Endothelial cell of umbilical vein (primary cell): ENCODE results near the gene CRYBA4. TPM values are rescaled to one million over a fixed set of nuclear protein-coding genes. Genes with fewer than 3 reads are reported as not detected.

Experiments
- BruUV-seq: library from RNA; stranded (reverse); fragments of 400-500 nt; replicated peaks from 2 replicates; lab custom pipeline; 2021; lab: Mats Ljungman, UMichigan
- CTCF ChIA-PET: fragments of 300-600, 350-600 bp; sonication (Branson Sonifier 250); formaldehyde crosslinking; loops from one replicate; lab custom pipeline; 2021; ENCODE audit warnings: antibody characterized with exemption, inconsistent platforms; lab: Charles Lee
- POLR2A ChIA-PET: fragments of 300-600, 350-600 bp; sonication (Branson Sonifier 250); formaldehyde crosslinking; loops from one replicate; lab custom pipeline; 2021; ENCODE audit warnings: antibody characterized with exemption, inconsistent platforms; lab: Charles Lee
- DNase-seq: peaks from one replicate; pipeline ENCODE4 v3.0.0-alpha.2; 2011; ENCODE audit warnings: low read depth, low spot score
- FAIRE-seq: peaks from 2 replicates; lab custom pipeline; 2011; peaks lifted over from hg19 to GRCh38; lab: Jason Lieb, UNC
- H2AFZ ChIP-seq: 2 replicates; pipeline ENCODE4 v1.6.0; 2012; ENCODE audit warnings: low read depth, low read length, control low read depth, inconsistent platforms
- H3K27ac ChIP-seq: 2 replicates; pipeline ENCODE4 v1.5.1; 2011; ENCODE audit warnings: low read depth, mild to moderate bottlenecking, control low read depth, low read length, moderate library complexity; ENCODE audit not compliant: insufficient read depth
- H3K27me3 ChIP-seq, 2 experiments: 2 replicates each; pipeline versions ENCODE4 v1.6.0 to v1.6.1; 2011; ENCODE audit warnings: low read length in 2 of 2, mixed read lengths in 1 of 2; ENCODE audit not compliant: control insufficient read depth in 2 of 2, insufficient read depth in 2 of 2
- H3K36me3 ChIP-seq, 2 experiments: 2 replicates in 1 of 2; 3 replicates in 1 of 2; pipeline ENCODE4 v1.5.1; 2011; ENCODE audit warnings: low read length in 2 of 2, mild to moderate bottlenecking in 1 of 2, moderate library complexity in 1 of 2; ENCODE audit not compliant: control insufficient read depth in 2 of 2, insufficient read depth in 2 of 2; ENCODE audit errors: extremely low read depth in 1 of 2
- H3K4me1 ChIP-seq: 3 replicates; pipeline ENCODE4 v1.5.1; 2011; ENCODE audit warnings: mild to moderate bottlenecking, low read length; ENCODE audit not compliant: control insufficient read depth, insufficient read depth; ENCODE audit errors: extremely low read depth
- H3K4me2 ChIP-seq: 2 replicates; pipeline ENCODE4 v1.6.1; 2011; ENCODE audit warnings: low read length, control low read depth, mixed read lengths; ENCODE audit not compliant: insufficient read depth
- H3K4me3 ChIP-seq, 3 experiments: fragments of 200-600 bp in 1 of 3; sonication (generic), shearing (Covaris generic) in 1 of 3; replicated peaks in 1 of 3; 2 replicates each; pipeline ENCODE4 v1.5.1; 2011 to 2016; ENCODE audit warnings: control low read depth in 3 of 3, low read length in 3 of 3, mild to moderate bottlenecking in 2 of 3, inconsistent platforms in 1 of 3, low read depth in 1 of 3, moderate library complexity in 1 of 3; ENCODE audit not compliant: insufficient read depth in 1 of 3
- H3K79me2 ChIP-seq: 2 replicates; pipeline ENCODE4 v1.6.0; 2012; ENCODE audit warnings: low read length, inconsistent platforms; ENCODE audit not compliant: control insufficient read depth, insufficient read depth
- H3K9ac ChIP-seq: replicated peaks from 2 replicates; pipeline ENCODE3; 2011; ENCODE audit warnings: low read length, control low read depth; ENCODE audit not compliant: insufficient read depth; ENCODE audit errors: extremely low read depth
- H3K9me1 ChIP-seq: replicated peaks from 3 replicates; pipeline ENCODE4 v1.6.0; 2011; ENCODE audit warnings: mild to moderate bottlenecking, low read length; ENCODE audit not compliant: control insufficient read depth, insufficient read depth; ENCODE audit errors: extremely low read depth
- H3K9me3 ChIP-seq: replicated peaks from 2 replicates; pipeline ENCODE4 v1.5.1; 2012; ENCODE audit warnings: low read length, inconsistent platforms; ENCODE audit not compliant: control insufficient read depth, insufficient read depth
- H4K20me1 ChIP-seq: replicated peaks from 2 replicates; pipeline ENCODE3; 2011; ENCODE audit warnings: mild to moderate bottlenecking, low read length; ENCODE audit not compliant: control insufficient read depth, insufficient read depth; ENCODE audit errors: extremely low read depth
- CTCF ChIP-seq, 2 donors: IDR thresholded peaks; 1 replicate in 1 of 2; 2 replicates in 1 of 2; pipeline ENCODE4 v1.5.1; 2011; ENCODE audit warnings: low read length in 2 of 2, mild to moderate bottlenecking in 2 of 2, moderate library complexity in 2 of 2, control low read depth in 1 of 2, inconsistent platforms in 1 of 2, low read depth in 1 of 2; ENCODE audit not compliant: insufficient read depth in 1 of 2; ENCODE audit errors: extremely low read depth in 1 of 2
- EZH2 ChIP-seq: IDR thresholded peaks from 2 replicates; pipeline ENCODE4 v1.6.1; 2012; ENCODE audit warnings: borderline replicate concordance, low read depth, mild to moderate bottlenecking, moderate library complexity, low read length, inconsistent platforms; ENCODE audit not compliant: severe bottlenecking
- FOS ChIP-seq: IDR thresholded peaks from 2 replicates; pipeline ENCODE4 v1.6.1; 2011; ENCODE audit warnings: mild to moderate bottlenecking, low read length, moderate library complexity, borderline replicate concordance; ENCODE audit not compliant: insufficient read depth
- GATA2 ChIP-seq: IDR thresholded peaks from 2 replicates; pipeline ENCODE4 v1.7.0; 2011; ENCODE audit warnings: low read depth, mild to moderate bottlenecking, moderate library complexity, mixed read lengths, low read length; ENCODE audit not compliant: insufficient read length, insufficient read depth
- JUN ChIP-seq: IDR thresholded peaks from 2 replicates; pipeline ENCODE4 v1.6.1; 2011; ENCODE audit warnings: borderline replicate concordance, low read depth; ENCODE audit not compliant: insufficient read length, insufficient read depth
- MYC ChIP-seq: IDR thresholded peaks from one replicate; pipeline ENCODE4 v1.6.1; 2011; ENCODE audit warnings: mild to moderate bottlenecking, low read depth, low read length
- POLR2A ChIP-seq: IDR thresholded peaks from 2 replicates; pipeline ENCODE4 v1.6.1; 2012; ENCODE audit warnings: low read depth, mild to moderate bottlenecking, control low read depth, low read length
- POLR2AphosphoS5 ChIP-seq: IDR thresholded peaks from 2 replicates; pipeline ENCODE4 v1.6.1; 2012; ENCODE audit warnings: low read depth, mild to moderate bottlenecking, control low read depth, low read length, moderate library complexity; ENCODE audit not compliant: insufficient read depth
- dilution Hi-C: fragments of 300-500 bp; cut with MboI; formaldehyde crosslinking; loops from one replicate; pipeline ENCODE4 v1.15.0; 2019; ENCODE audit warnings: low sequenced_read_pairs; ENCODE audit not compliant: extremely low pct_ligation_motif_present
- intact Hi-C: fragments of 100-400 bp; cut with micrococcal nuclease; formaldehyde crosslinking; loops from one replicate; pipeline ENCODE4 v1.10.0; 2022
- polyA plus RNA-seq, 4 experiments: library from polyadenylated mRNA; depleted of rRNA in 3 of 4; stranded (reverse) in 3 of 4; unstranded in 1 of 4; fragments of >200 nt; gene quantifications; 2 replicates each; pipeline versions ENCODE4 v1.2.1 to v1.2.3, GENCODE V29; 2011 to 2012; ENCODE audit warnings: missing spikeins in 1 of 4
- total RNA-seq: library from RNA; stranded (reverse); gene quantifications from 2 replicates; pipeline ENCODE4 v1.2.3, GENCODE V29; 2021
- TF ChIP-seq, protein P1 (sequence below): IDR thresholded peaks from 2 replicates; pipeline ENCODE4 v1.6.1; 2011; ENCODE audit not compliant: insufficient read depth, insufficient read length

CRYBA4 gene
- total and polyA plus RNA-seq, 2 donors (not counting 3 experiments of a cell fraction or from before 2014, with no cell fraction given), result not detected

DNA sequence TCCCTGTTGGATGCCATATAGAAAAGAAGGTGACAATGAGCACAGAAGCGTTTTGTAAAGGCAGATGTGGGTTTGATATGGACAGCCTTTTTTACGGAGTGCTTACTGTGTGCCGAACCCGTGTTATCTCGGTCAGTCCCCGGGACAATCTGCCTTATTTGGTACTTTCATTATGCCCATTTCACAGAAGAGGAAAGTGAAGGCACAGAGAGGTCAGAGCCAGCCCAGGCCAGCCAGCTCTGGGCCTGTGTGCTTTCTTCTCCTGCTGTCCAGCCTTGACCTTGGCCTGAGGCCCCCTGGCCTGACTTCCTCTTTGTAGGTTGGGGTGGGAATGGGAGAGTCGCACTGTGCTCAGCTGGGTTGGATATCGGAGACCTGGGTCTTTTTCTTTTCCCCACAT lies 3.3 kb upstream of the CRYBA4 start:
- ChIA-PET POLR2A (no interaction called here), CTCF (interaction anchor here (0.5 kb wide), 1 partner anchor 11 kb away, joined by 4 read pairs; no protein-coding TSS in a partner anchor)
- Histone ChIP-seq H3K4me1 (no peaks in the 10 kb centered on the region), H3K36me3 (no peaks in the 10 kb centered on the region), H3K4me2 (no peak overlapping the region), H3K4me3 (no peak overlapping the region), H4K20me1 (no peaks in the 10 kb centered on the region), H3K9me3 (no peaks in the 10 kb centered on the region), H3K9me1 (no peaks in the 10 kb centered on the region), H3K9ac (no peak overlapping the region), H2AFZ (no peak overlapping the region), H3K79me2 (no peaks in the 10 kb centered on the region), H3K27ac (no peak overlapping the region), H3K27me3 (peaks cover 3 to 8% of the 10 kb centered on the region in 2 experiments)
- FAIRE-seq, result no peak
- dilution Hi-C loops, result no loop called here
- BruUV-seq, result no TSS peak
- DNase-seq, result no peak
- intact Hi-C loops, result no loop called here
- TF ChIP-seq GATA2 (no peak), POLR2A (no peak), JUN (no peak), EZH2 (no peak), FOS (no peak), POLR2AphosphoS5 (no peak), CTCF (IDR thresholded peaks at IDR 0.05; ENCODE audit: extremely low read depth in 1 of 2, insufficient read depth in 1 of 2, low read depth in 1 of 2, low read length in 2 of 2) (no peak), MYC (no peak)
- TF ChIP-seq, protein P1, sequence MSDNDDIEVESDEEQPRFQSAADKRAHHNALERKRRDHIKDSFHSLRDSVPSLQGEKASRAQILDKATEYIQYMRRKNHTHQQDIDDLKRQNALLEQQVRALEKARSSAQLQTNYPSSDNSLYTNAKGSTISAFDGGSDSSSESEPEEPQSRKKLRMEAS, result no peak
